H1 (cell line): ENCODE data around the gene THAP9. TPM values are rescaled to one million over a fixed set of nuclear protein-coding genes. Genes with fewer than 3 reads are reported as not detected.

Source experiments
- CTCF ChIA-PET: fragments of 300-600 bp; sonication (Branson Sonifier 250); formaldehyde crosslinking; loops from one replicate; lab custom pipeline; 2021; ENCODE audit not compliant: partially characterized antibody; lab: Charles Lee
- POLR2A ChIA-PET: fragments of 300-600 bp; sonication (Branson Sonifier 250); formaldehyde crosslinking; loops from one replicate; lab custom pipeline; 2021; ENCODE audit warnings: inconsistent platforms; ENCODE audit not compliant: partially characterized antibody; lab: Charles Lee
- DNase-seq, 2 experiments: peaks; one replicate each; pipeline versions ENCODE4 v3.0.0 to v3.0.0-alpha.2; 2010 to 2022; ENCODE audit warnings: low spot score in 2 of 2, low read depth in 1 of 2, mixed read lengths in 1 of 2
- FAIRE-seq: peaks from 2 replicates; lab custom pipeline; 2011; peaks lifted over from hg19 to GRCh38; lab: Jason Lieb, UNC
- H2AFZ ChIP-seq: 2 replicates; pipeline ENCODE4 v1.8.1; 2012; ENCODE audit warnings: low read length, inconsistent platforms
- H2AK5ac ChIP-seq: 2 replicates; pipeline ENCODE4 v1.6.1; 2013; ENCODE audit warnings: low read depth, low read length
- H2BK120ac ChIP-seq: replicated peaks from 2 replicates; pipeline ENCODE3; 2013; ENCODE audit warnings: low read depth, low read length, inconsistent platforms
- H2BK12ac ChIP-seq: 2 replicates; pipeline ENCODE4 v1.6.1; 2013; ENCODE audit warnings: low read depth, low read length
- H2BK15ac ChIP-seq: 2 replicates; pipeline ENCODE4 v1.6.1; 2013; ENCODE audit warnings: low read length
- H2BK20ac ChIP-seq: 2 replicates; pipeline ENCODE4 v1.6.1; 2013; ENCODE audit warnings: low read length
- H2BK5ac ChIP-seq: 2 replicates; pipeline ENCODE4 v1.6.1; 2013; ENCODE audit warnings: low read depth, low read length
- H3K14ac ChIP-seq: 2 replicates; pipeline ENCODE4 v1.6.1; 2013; ENCODE audit warnings: inconsistent platforms; ENCODE audit not compliant: insufficient read length
- H3K18ac ChIP-seq: 2 replicates; pipeline ENCODE4 v1.6.1; 2013; ENCODE audit warnings: low read length; ENCODE audit errors: extremely low read depth
- H3K23ac ChIP-seq: 2 replicates; pipeline ENCODE4 v1.6.1; 2013; ENCODE audit warnings: inconsistent platforms; ENCODE audit not compliant: insufficient read length
- H3K23me2 ChIP-seq: 2 replicates; pipeline ENCODE4 v1.6.1; 2013; ENCODE audit warnings: low read depth, low read length
- H3K27ac ChIP-seq: 2 replicates; pipeline ENCODE4 v1.6.1; 2011; ENCODE audit warnings: low read depth, low read length, inconsistent platforms
- H3K27me3 ChIP-seq, 4 experiments: replicated peaks in 1 of 4; 1 replicate in 1 of 4; 2 replicates in 3 of 4; pipeline versions ENCODE4 v1.6.1 to v1.8.1; 2011 to 2013; ENCODE audit warnings: low read length in 3 of 4, mild to moderate bottlenecking in 3 of 4, inconsistent platforms in 2 of 4, mixed read lengths in 2 of 4, moderate library complexity in 1 of 4; ENCODE audit not compliant: control insufficient read depth in 3 of 4, insufficient read depth in 3 of 4; ENCODE audit errors: extremely low read depth in 1 of 4
- H3K36me3 ChIP-seq, 4 experiments: 2 replicates each; pipeline versions ENCODE4 v1.6.1 to v1.8.1; 2011 to 2013; ENCODE audit warnings: mild to moderate bottlenecking in 4 of 4, low read length in 3 of 4, moderate library complexity in 2 of 4, control low read depth in 1 of 4, inconsistent platforms in 1 of 4; ENCODE audit not compliant: insufficient read depth in 4 of 4, control insufficient read depth in 2 of 4
- H3K4ac ChIP-seq: replicated peaks from 2 replicates; pipeline ENCODE3; 2013; ENCODE audit warnings: low read length, low read depth, mixed read lengths, inconsistent platforms; ENCODE audit not compliant: insufficient read length
- H3K4me1 ChIP-seq, 4 experiments: replicated peaks in 1 of 4; 1 replicate in 1 of 4; 2 replicates in 3 of 4; pipeline versions ENCODE4 v1.6.1 to v1.8.1; 2011 to 2013; ENCODE audit warnings: low read length in 3 of 4, inconsistent platforms in 2 of 4, mixed read lengths in 1 of 4; ENCODE audit not compliant: insufficient read depth in 4 of 4, control insufficient read depth in 3 of 4
- H3K4me2 ChIP-seq, 2 experiments: 2 replicates each; pipeline versions ENCODE4 v1.6.1 to v1.8.1; 2011 to 2013; ENCODE audit warnings: low read depth in 2 of 2, low read length in 2 of 2, control low read depth in 1 of 2, inconsistent platforms in 1 of 2, mild to moderate bottlenecking in 1 of 2; ENCODE audit not compliant: insufficient read depth in 1 of 2
- H3K4me3 ChIP-seq, 4 experiments: fragments of 200-600, 300-600 bp in 1 of 4; sonication (generic), shearing (Covaris generic), sonication (Bioruptor Twin) in 1 of 4; 2 replicates each; pipeline versions ENCODE4 v1.5.1 to v1.8.1; 2011 to 2016; ENCODE audit warnings: low read length in 4 of 4, low read depth in 3 of 4, control low read depth in 2 of 4, inconsistent platforms in 2 of 4, mild to moderate bottlenecking in 2 of 4, mixed read lengths in 1 of 4, moderate library complexity in 1 of 4; ENCODE audit not compliant: insufficient read depth in 2 of 4; ENCODE audit errors: extremely low read depth in 1 of 4
- H3K56ac ChIP-seq: replicated peaks from 2 replicates; pipeline ENCODE3; 2013; ENCODE audit warnings: low read depth, mild to moderate bottlenecking, mixed read lengths, low read length, inconsistent platforms; ENCODE audit not compliant: insufficient read length
- H3K79me1 ChIP-seq: 2 replicates; pipeline ENCODE4 v1.6.1; 2013; ENCODE audit warnings: low read depth, low read length, control low read depth
- H3K79me2 ChIP-seq, 2 experiments: 2 replicates each; pipeline versions ENCODE4 v1.6.1 to v1.8.1; 2012 to 2013; ENCODE audit warnings: low read length in 2 of 2, mild to moderate bottlenecking in 2 of 2, inconsistent platforms in 1 of 2; ENCODE audit not compliant: insufficient read depth in 2 of 2, control insufficient read depth in 1 of 2
- H3K9ac ChIP-seq, 4 experiments: replicated peaks in 1 of 4; 1 replicate in 1 of 4; 2 replicates in 3 of 4; pipeline versions ENCODE4 v1.6.1 to v1.8.1; 2011 to 2013; ENCODE audit warnings: low read depth in 3 of 4, low read length in 3 of 4, control low read depth in 2 of 4, mild to moderate bottlenecking in 2 of 4, moderate library complexity in 2 of 4, inconsistent platforms in 1 of 4; ENCODE audit errors: extremely low read depth in 1 of 4
- H3K9me3 ChIP-seq, 2 experiments: 2 replicates each; pipeline versions ENCODE4 v1.6.1 to v1.8.1; 2012 to 2013; ENCODE audit warnings: mild to moderate bottlenecking in 2 of 2, moderate library complexity in 2 of 2, control low read depth in 1 of 2, inconsistent platforms in 1 of 2, low read depth in 1 of 2, low read length in 1 of 2, mixed read lengths in 1 of 2; ENCODE audit not compliant: insufficient read depth in 2 of 2
- H4K20me1 ChIP-seq, 2 experiments: replicated peaks in 1 of 2; 2 replicates each; pipeline versions ENCODE3 to v1.8.1; 2011 to 2013; ENCODE audit warnings: inconsistent platforms in 2 of 2, low read length in 2 of 2, mild to moderate bottlenecking in 1 of 2; ENCODE audit not compliant: insufficient read depth in 2 of 2, control insufficient read depth in 1 of 2
- H4K5ac ChIP-seq: 2 replicates; pipeline ENCODE4 v1.6.1; 2013; ENCODE audit warnings: low read length, low read depth, mixed read lengths, inconsistent platforms; ENCODE audit not compliant: insufficient read length
- H4K8ac ChIP-seq: 2 replicates; pipeline ENCODE4 v1.8.0; 2013; ENCODE audit warnings: mild to moderate bottlenecking, moderate library complexity, low read length, inconsistent platforms; ENCODE audit not compliant: insufficient read depth; ENCODE audit errors: extremely low read depth
- H4K91ac ChIP-seq: replicated peaks from 2 replicates; pipeline ENCODE3; 2013; ENCODE audit warnings: low read length, mixed read lengths, inconsistent platforms; ENCODE audit not compliant: insufficient read length
- GABPA ChIP-seq: IDR thresholded peaks from 2 replicates; pipeline ENCODE4 v1.6.1; 2011; ENCODE audit warnings: mild to moderate bottlenecking, low read length, moderate library complexity, borderline replicate concordance; ENCODE audit not compliant: insufficient read depth
- SIN3A ChIP-seq, 2 experiments: IDR thresholded peaks in 1 of 2; conservative IDR thresholded peaks in 1 of 2; 2 replicates each; pipeline ENCODE4 v1.6.1; 2011 to 2012; ENCODE audit warnings: low read length in 2 of 2, improper control_type of control experiment in 1 of 2, low read depth in 1 of 2, mild to moderate bottlenecking in 1 of 2
- SUZ12 ChIP-seq: fragments of 200-600 bp; sonication (generic); IDR thresholded peaks from 2 replicates; pipeline ENCODE4 v1.6.1; 2012; ENCODE audit warnings: mild to moderate bottlenecking, inconsistent platforms, low read length, moderate library complexity, mixed read lengths
- TCF12 ChIP-seq: IDR thresholded peaks from 2 replicates; pipeline ENCODE4 v1.6.1; 2011; ENCODE audit warnings: low read depth, mild to moderate bottlenecking, low read length
- polyA plus RNA-seq, 7 experiments: library from polyadenylated mRNA; depleted of rRNA in 3 of 7; stranded (reverse) in 5 of 7; unstranded in 2 of 7; fragments of >200 nt in 5 of 7; fragments of 200-250 nt in 2 of 7; gene quantifications; 1 replicate in 5 of 7; 2 replicates in 1 of 7; 4 replicates in 1 of 7; pipeline versions ENCODE4 v1.2.1 to v1.2.3, GENCODE V29; 2011 to 2013; ENCODE audit warnings: missing spikeins in 2 of 7, mixed read lengths in 2 of 7
- total RNA-seq: library from RNA; stranded (reverse); fragmentation: NEBNext Ultra II Directional; extraction: Animal tissue kit (Norgen Biotek cat#: 25700); gene quantifications from 2 replicates; pipeline ENCODE4 v1.2.1, GENCODE V29; 2021

Gene THAP9
- total and polyA plus RNA-seq, 2 of the 8 experiments (the other 6 are each of a cell fraction or from before 2014, with no cell fraction given), result 6.1 to 13.2 TPM

DNA sequence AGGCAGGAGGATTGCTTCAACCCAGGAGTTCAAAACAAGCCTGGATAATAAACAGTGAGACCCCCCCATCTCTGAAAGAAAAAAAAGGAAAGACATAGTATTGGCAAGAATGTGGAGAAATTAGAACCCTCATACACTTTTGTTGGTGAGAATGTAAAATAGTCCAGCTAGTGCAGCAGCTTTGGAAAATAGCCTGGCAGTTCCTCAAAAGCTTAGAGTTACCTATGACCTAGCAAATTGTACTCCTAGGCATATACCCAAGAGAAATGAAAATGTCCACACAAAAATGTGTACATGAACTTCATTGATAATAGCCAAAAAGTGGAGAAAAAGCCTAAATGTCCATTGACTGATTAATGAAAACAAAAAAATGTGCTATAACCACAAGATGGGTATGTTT, 21.3 kb downstream of the THAP9 start:
- Histone ChIP-seq H4K20me1 (no peaks in the 10 kb centered on the region), H3K4me3 (no peak overlapping the region), H2BK120ac (no peak overlapping the region), H3K9ac (no peak overlapping the region), H2AFZ (no peak overlapping the region), H3K79me2 (no peaks in the 10 kb centered on the region), H3K56ac (no peak overlapping the region), H2BK15ac (no peak overlapping the region), H4K8ac (no peak overlapping the region), H3K27ac (no peak overlapping the region), H3K18ac (no peak overlapping the region), H3K79me1 (no peaks in the 10 kb centered on the region), H2BK12ac (no peak overlapping the region), H3K4ac (no peak overlapping the region), H2BK5ac (no peak overlapping the region), H2AK5ac (no peak overlapping the region), H3K23me2 (no peaks in the 10 kb centered on the region), H3K14ac (no peak overlapping the region), H2BK20ac (no peak overlapping the region), H3K23ac (no peak overlapping the region), H3K4me1 (no peaks in the 10 kb centered on the region), H3K27me3 (peaks cover 0 to 2% (median 0%) of the 10 kb centered on the region in 4 experiments; a peak in 1 of 7 replicates), H4K91ac (no peak overlapping the region), H4K5ac (no peak overlapping the region), H3K4me2 (no peak overlapping the region), H3K9me3 (no peaks in the 10 kb centered on the region), H3K36me3 (peaks cover 3 to 17% (median 7%) of the 10 kb centered on the region in 4 experiments; a peak in 6 of 8 replicates)
- CTCF ChIA-PET, result no interaction called here
- POLR2A ChIA-PET, result interaction anchor here (1.3 kb wide), 1 partner anchor 12 kb away, joined by 5 read pairs; no protein-coding TSS in a partner anchor
- FAIRE-seq (no peak), DNase-seq (no peak)
- TF ChIP-seq TCF12 (no peak), SIN3A (conservative IDR thresholded peaks at IDR 0.05 in 1 of 2, IDR thresholded peaks at IDR 0.05 in 1 of 2; ENCODE audit: low read depth in 1 of 2, low read length in 2 of 2) (no peak), GABPA (no peak), SUZ12 (no peak)
